ENCODE results near the gene RPL13.

Gene RPL13

GRCh38 chr16:89600427-89600826 is 39.9 kb downstream of the RPL13 start:
- no peak for DNase-seq

- no peak for DNase-seq
Measured at GRCh38 chr16:89600956-89601355, 40.5 kb downstream of the RPL13 start.

GRCh38 chr16:89601906-89602272 is 41.4 kb downstream of the RPL13 start:
- no peak for DNase-seq

GRCh38 chr16:89602273-89602951 is 41.9 kb downstream of the RPL13 start:
- DNase-seq, result peak; percentile 74

- DNase-seq, result no peak
Measured at GRCh38 chr16:89602952-89603590, 42.6 kb downstream of the RPL13 start.

GRCh38 chr16:89604764-89605163 is 44.3 kb downstream of the RPL13 start:
- no peak for DNase-seq

GRCh38 chr16:89605186-89605970 is 44.9 kb downstream of the RPL13 start:
- DNase-seq, result no peak

GRCh38 chr16:89606006-89606405 is 45.5 kb downstream of the RPL13 start:
- no peak for DNase-seq

GRCh38 chr16:89607453-89607852 is 47.0 kb downstream of the RPL13 start:
- DNase-seq, result no peak

- no peak for DNase-seq
Measured at GRCh38 chr16:89607937-89608740, 47.7 kb downstream of the RPL13 start.

GRCh38 chr16:89610108-89610453 is 49.6 kb downstream of the RPL13 start:
- DNase-seq, result no peak

GRCh38 chr16:89612415-89613166 is 52.1 kb downstream of the RPL13 start:
- DNase-seq, result no peak

GRCh38 chr16:89613231-89613953 is 52.9 kb downstream of the RPL13 start, which contains the start of gene DPEP1:
Gene DPEP1 (plus strand): TSS chr16:89613642. CDS start chr16:89630411, 16,769 bp downstream.
- DNase-seq, result no peak

- no peak for DNase-seq
Measured at GRCh38 chr16:89613954-89614459, 53.5 kb downstream of the RPL13 start.
